Measurements from ENCODE around the gene NRSN1. TPM values are rescaled to one million over a fixed set of nuclear protein-coding genes. Genes with fewer than 3 reads are reported as not detected.

The NRSN1 gene
- total and polyA plus RNA-seq, 8 donors: 0.25 to 1.1 (median 0.49) TPM; not detected in 4

- no peak for DNase-seq
- H3K27ac ChIP-seq: no peak overlapping the region
- TF ChIP-seq CTCF (IDR thresholded peaks at IDR 0.05) (no peak), POLR2A (IDR thresholded peaks at IDR 0.05) (no peak), EP300 (IDR thresholded peaks at IDR 0.05) (no peak), POLR2AphosphoS5 (IDR thresholded peaks at IDR 0.05) (no peak)
- H3K4me1 ChIP-seq: no peaks in the 10 kb centered on the region
- H3K27me3 ChIP-seq: no peaks in the 10 kb centered on the region
- intact Hi-C loops (cut with DNase I; ENCODE audit: low total_unique reads): no loop called here
- H3K9me3 ChIP-seq: no peaks in the 10 kb centered on the region
- no peaks in the 10 kb centered on the region for H3K36me3 ChIP-seq
- WGBS, 5 donors: 51 to 69% (median 62%) methylated on average over 1 of the region's 1 CpG
- no peak overlapping the region for H3K4me3 ChIP-seq
These were observed 25.8 kb upstream of the NRSN1 start for GRCh38 chr6:24100024-24100769.

DNA sequence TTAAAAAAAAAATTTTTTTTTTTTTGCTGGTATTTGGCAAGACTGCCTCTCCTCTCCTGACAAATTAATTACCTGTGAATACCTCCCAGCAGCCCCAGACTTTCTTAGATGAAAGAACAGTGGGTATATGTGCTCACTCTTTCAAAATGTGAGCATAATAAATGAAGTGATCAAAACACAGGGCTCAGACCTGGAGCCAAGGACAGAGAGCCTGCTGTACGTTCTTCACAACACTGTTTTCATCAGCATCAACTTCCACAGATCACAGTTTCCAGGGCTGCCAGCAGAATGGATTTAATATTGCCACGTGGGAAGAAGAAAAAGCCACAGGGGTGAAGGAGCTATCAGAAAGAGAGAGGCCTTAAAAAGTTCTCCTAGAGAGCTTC, 25.3 kb upstream of the NRSN1 start:
- TF ChIP-seq POLR2AphosphoS5 (IDR thresholded peaks at IDR 0.05) (no peak), CTCF (IDR thresholded peaks at IDR 0.05) (no peak), EP300 (IDR thresholded peaks at IDR 0.05) (no peak), POLR2A (IDR thresholded peaks at IDR 0.05) (no peak)
- no peaks in the 10 kb centered on the region for H3K9me3 ChIP-seq
- 15 to 31% (median 29%) methylated on average over 2 of the region's 2 CpGs for WGBS, 5 donors
- no peak overlapping the region for H3K27ac ChIP-seq
- no peak for DNase-seq
- no peaks in the 10 kb centered on the region for H3K27me3 ChIP-seq
- intact Hi-C loops (cut with DNase I; ENCODE audit: low total_unique reads): no loop called here
- no peaks in the 10 kb centered on the region for H3K4me1 ChIP-seq
- no peaks in the 10 kb centered on the region for H3K36me3 ChIP-seq
- H3K4me3 ChIP-seq: no peak overlapping the region

DNA sequence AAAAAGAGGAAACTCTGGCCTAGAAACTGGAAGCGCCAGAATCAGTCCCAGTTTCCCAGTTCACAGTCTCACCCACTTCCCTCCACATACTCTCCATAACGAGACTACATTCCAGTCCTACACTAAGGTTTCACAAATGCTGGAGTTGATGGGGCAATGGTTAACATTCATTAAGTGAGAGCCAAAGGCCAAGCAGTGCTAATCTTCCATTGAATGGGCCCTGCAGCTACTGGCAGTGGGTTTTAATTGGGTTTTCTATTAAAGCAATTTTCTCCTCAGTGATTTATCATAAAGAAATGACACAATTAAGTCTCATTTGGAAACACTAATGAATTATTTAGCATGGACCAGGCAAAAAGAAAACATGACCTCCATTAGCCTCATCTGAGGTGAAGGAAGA, 20.8 kb upstream of the NRSN1 start:
- no peaks in the 10 kb centered on the region for H3K9me3 ChIP-seq
- DNase-seq: no peak
- no peak for TF ChIP-seq POLR2A (IDR thresholded peaks at IDR 0.05)
- no peak for TF ChIP-seq EP300 (IDR thresholded peaks at IDR 0.05)
- TF ChIP-seq POLR2AphosphoS5 (IDR thresholded peaks at IDR 0.05): no peak
- TF ChIP-seq CTCF (IDR thresholded peaks at IDR 0.05): no peak
- intact Hi-C loops (cut with DNase I; ENCODE audit: low total_unique reads): no loop called here
- 59 to 80% (median 69%) methylated on average over 2 of the region's 2 CpGs for WGBS, 5 donors
- H3K4me1 ChIP-seq: no peaks in the 10 kb centered on the region
- H3K27me3 ChIP-seq: no peaks in the 10 kb centered on the region
- no peaks in the 10 kb centered on the region for H3K36me3 ChIP-seq
- H3K27ac ChIP-seq: no peak overlapping the region
- no peak overlapping the region for H3K4me3 ChIP-seq

- no peaks in the 10 kb centered on the region for H3K4me1 ChIP-seq
- TF ChIP-seq EP300 (IDR thresholded peaks at IDR 0.05): no peak
- no peak for TF ChIP-seq POLR2A (IDR thresholded peaks at IDR 0.05)
- TF ChIP-seq POLR2AphosphoS5 (IDR thresholded peaks at IDR 0.05): no peak
- DNase-seq: no peak
- H3K9me3 ChIP-seq: no peaks in the 10 kb centered on the region
- H3K27ac ChIP-seq: no peak overlapping the region
- H3K36me3 ChIP-seq: no peaks in the 10 kb centered on the region
- WGBS, 5 donors: 48 to 78% (median 75%) methylated on average over 5 of the region's 5 CpGs
- H3K4me3 ChIP-seq: no peak overlapping the region
- H3K27me3 ChIP-seq: no peaks in the 10 kb centered on the region
- intact Hi-C loops (cut with DNase I; ENCODE audit: low total_unique reads): no loop called here
These were observed 19.7 kb upstream of the NRSN1 start for GRCh38 chr6:24106291-24106690.

GRCh38 chr6:24107294-24107693, 18.7 kb upstream of the NRSN1 start:
- Histone ChIP-seq H3K4me3 (no peak overlapping the region), H3K27ac (no peak overlapping the region), H3K4me1 (no peaks in the 10 kb centered on the region), H3K9me3 (no peaks in the 10 kb centered on the region), H3K27me3 (no peaks in the 10 kb centered on the region), H3K36me3 (no peaks in the 10 kb centered on the region)
- TF ChIP-seq POLR2A (IDR thresholded peaks at IDR 0.05) (no peak), POLR2AphosphoS5 (IDR thresholded peaks at IDR 0.05) (no peak), EP300 (IDR thresholded peaks at IDR 0.05) (no peak), CTCF (IDR thresholded peaks at IDR 0.05) (no peak)
- intact Hi-C loops (cut with DNase I; ENCODE audit: low total_unique reads): no loop called here
- WGBS, 5 donors: 50 to 65% (median 61%) methylated on average over 1 of the region's 1 CpG
- DNase-seq: no peak

All from stomach (tissue), 9 donors.